SK-N-SH (cell line): ENCODE measurements around the gene VDR.

ENCODE experiments used
- CTCF ChIP-seq: fragments of 200-600 bp; sonication (generic); IDR thresholded peaks from 2 replicates; pipeline ENCODE4 v1.6.1; 2017; ENCODE audit warnings: antibody characterized with exemption, mild to moderate bottlenecking, moderate library complexity
- FOSL2 ChIP-seq: IDR thresholded peaks from 2 replicates; pipeline ENCODE4 v1.4.0; 2012; ENCODE audit warnings: low read depth, mild to moderate bottlenecking, moderate library complexity, borderline replicate concordance
- GABPA ChIP-seq: IDR thresholded peaks from 2 replicates; pipeline ENCODE4 v1.4.0; 2012; ENCODE audit warnings: low read depth, mild to moderate bottlenecking
- MAX ChIP-seq: IDR thresholded peaks from 2 replicates; pipeline ENCODE4 v1.4.0; 2012; ENCODE audit warnings: low read depth
- SMC3 ChIP-seq: IDR thresholded peaks from 2 replicates; pipeline ENCODE4 v1.6.1; 2012; ENCODE audit warnings: low read depth, low read length, improper control_type of control experiment
- TEAD4 ChIP-seq: IDR thresholded peaks from 2 replicates; pipeline ENCODE4 v1.4.0; 2012; ENCODE audit warnings: mild to moderate bottlenecking, borderline replicate concordance; ENCODE audit not compliant: insufficient read depth
- USF1 ChIP-seq: IDR thresholded peaks from 2 replicates; pipeline ENCODE4 v1.4.0; 2012; ENCODE audit warnings: low read depth, borderline replicate concordance
- ZBTB33 ChIP-seq: IDR thresholded peaks from 2 replicates; pipeline ENCODE4 v1.4.0; 2012; ENCODE audit warnings: low read depth, borderline replicate concordance

GRCh38 chr12:47835831-47836155 is 69.0 kb downstream of the VDR start:
- TF ChIP-seq GABPA, result no peak
- no peak for TF ChIP-seq ZBTB33
- TF ChIP-seq MAX, result no peak
- TF ChIP-seq FOSL2, result no peak
- no peak for TF ChIP-seq CTCF
- no peak for TF ChIP-seq SMC3
- no peak for TF ChIP-seq USF1
- no peak for TF ChIP-seq TEAD4
